Kidney epithelial cell (primary cell): Measurements from ENCODE around the gene ZNF407. TPM values are rescaled to one million over a fixed set of nuclear protein-coding genes. Genes with fewer than 3 reads are reported as not detected.

Experiments
- DNase-seq: peaks from one replicate; pipeline ENCODE4 v3.0.0-alpha.2; 2010; ENCODE audit warnings: low read depth
- H3K27me3 ChIP-seq: 2 replicates; pipeline ENCODE4 v1.6.0; 2011; ENCODE audit warnings: low read length; ENCODE audit not compliant: control insufficient read depth, insufficient read depth
- H3K36me3 ChIP-seq: 2 replicates; pipeline ENCODE4 v1.5.1; 2011; ENCODE audit warnings: low read length; ENCODE audit not compliant: control insufficient read depth, insufficient read depth
- H3K4me3 ChIP-seq: 2 replicates; pipeline ENCODE4 v1.5.1; 2011; ENCODE audit warnings: low read depth, mild to moderate bottlenecking, control low read depth, low read length
- total RNA-seq: library from RNA; depleted of rRNA; stranded (reverse); fragments of >200 nt; gene quantifications from 2 replicates; pipeline ENCODE4 v1.2.3, GENCODE V29; 2015
- TF ChIP-seq, protein P1 (sequence below): IDR thresholded peaks from 2 replicates; pipeline ENCODE4 v1.5.1; 2011; ENCODE audit warnings: mild to moderate bottlenecking, moderate library complexity, low read length, control low read depth, inconsistent platforms; ENCODE audit not compliant: insufficient read depth, poor library complexity, severe bottlenecking

Gene ZNF407
- total RNA-seq, 1 donor from 2014 or later = 8.2 TPM

DNA sequence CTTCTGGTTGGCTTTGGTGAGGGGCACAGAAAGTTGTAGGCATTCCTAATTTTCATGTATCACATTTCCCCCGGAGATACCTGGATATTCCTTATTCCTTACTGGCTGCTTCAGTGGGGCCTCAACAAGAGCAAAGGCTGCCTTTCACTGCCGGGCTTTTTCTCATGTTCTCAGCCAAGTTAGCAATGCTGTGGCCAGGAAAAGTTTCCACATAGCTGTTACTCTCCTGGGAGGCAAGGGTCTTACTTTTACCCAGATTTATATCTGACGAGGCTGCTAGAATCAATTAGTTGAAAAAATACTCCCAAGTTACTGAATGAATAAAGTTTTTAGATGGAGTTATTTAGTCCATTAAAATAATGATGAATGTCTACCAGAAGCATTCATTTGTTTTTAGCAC is 230.5 kb downstream of the ZNF407 start:
- DNase-seq = no peak
- H3K4me3 ChIP-seq = no peak overlapping the region
- TF ChIP-seq, protein P1, sequence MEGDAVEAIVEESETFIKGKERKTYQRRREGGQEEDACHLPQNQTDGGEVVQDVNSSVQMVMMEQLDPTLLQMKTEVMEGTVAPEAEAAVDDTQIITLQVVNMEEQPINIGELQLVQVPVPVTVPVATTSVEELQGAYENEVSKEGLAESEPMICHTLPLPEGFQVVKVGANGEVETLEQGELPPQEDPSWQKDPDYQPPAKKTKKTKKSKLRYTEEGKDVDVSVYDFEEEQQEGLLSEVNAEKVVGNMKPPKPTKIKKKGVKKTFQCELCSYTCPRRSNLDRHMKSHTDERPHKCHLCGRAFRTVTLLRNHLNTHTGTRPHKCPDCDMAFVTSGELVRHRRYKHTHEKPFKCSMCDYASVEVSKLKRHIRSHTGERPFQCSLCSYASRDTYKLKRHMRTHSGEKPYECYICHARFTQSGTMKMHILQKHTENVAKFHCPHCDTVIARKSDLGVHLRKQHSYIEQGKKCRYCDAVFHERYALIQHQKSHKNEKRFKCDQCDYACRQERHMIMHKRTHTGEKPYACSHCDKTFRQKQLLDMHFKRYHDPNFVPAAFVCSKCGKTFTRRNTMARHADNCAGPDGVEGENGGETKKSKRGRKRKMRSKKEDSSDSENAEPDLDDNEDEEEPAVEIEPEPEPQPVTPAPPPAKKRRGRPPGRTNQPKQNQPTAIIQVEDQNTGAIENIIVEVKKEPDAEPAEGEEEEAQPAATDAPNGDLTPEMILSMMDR = no peak
- H3K27me3 ChIP-seq = no peaks in the 10 kb centered on the region
- H3K36me3 ChIP-seq = no peaks in the 10 kb centered on the region

DNA sequence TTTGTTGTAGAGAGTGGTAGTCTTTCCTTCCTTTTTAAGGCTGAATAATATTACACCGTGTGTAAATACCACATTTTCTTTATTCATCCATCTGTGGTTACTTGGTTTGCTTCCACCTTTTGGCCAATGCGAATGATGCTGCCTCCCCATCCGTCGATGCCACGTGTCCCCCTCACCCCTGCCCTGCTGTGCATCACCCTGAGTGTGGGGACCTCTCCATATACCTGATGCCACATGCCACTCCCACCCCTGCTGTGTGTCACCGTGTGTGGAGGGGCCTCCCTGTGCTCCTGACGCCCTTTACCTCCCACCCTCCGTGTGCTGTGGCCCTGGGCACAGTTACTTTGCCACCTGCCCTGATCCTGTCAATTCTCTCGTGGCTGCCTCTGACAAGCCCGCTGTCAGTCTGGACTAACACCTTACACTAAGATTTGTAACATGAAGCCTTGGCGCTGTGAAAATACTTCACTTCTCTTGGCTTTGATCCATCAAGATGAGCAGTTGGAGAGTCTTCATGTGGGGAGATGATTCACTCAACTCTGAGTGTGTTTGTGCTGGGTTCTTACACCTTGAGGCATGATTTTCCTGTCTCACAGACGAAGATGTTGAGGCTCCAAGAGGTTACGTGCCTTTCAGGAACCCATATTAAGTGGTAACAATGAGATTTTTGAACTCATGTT is 234.0 kb downstream of the ZNF407 start:
- no peak for DNase-seq

DNA sequence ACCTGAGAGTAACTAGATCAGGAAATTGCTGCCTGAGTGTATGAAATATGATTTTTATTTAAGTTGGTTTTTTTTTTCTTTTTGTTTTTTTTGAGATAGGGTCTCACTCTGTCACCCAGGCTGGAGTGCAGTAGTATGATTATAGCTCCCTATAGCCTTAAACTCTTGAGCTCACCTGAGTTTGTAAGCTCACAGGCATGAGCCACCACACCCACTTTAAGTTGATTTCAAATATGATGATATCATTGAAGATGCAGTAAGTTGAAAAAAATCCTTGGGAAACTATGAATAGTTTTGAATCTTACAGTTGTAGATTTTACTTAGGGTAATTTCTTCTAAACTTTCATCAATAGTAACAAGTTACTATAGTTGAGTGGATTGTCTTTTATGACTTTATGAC is 234.7 kb downstream of the ZNF407 start:
- Histone ChIP-seq H3K4me3 (no peak overlapping the region), H3K36me3 (no peaks in the 10 kb centered on the region), H3K27me3 (no peaks in the 10 kb centered on the region)
- DNase-seq = no peak
- TF ChIP-seq, protein P1 = no peak

More for the DNA sequence above, 234.0 kb downstream of the ZNF407 start:
- Histone ChIP-seq H3K27me3 (no peaks in the 10 kb centered on the region), H3K4me3 (no peak overlapping the region), H3K36me3 (no peaks in the 10 kb centered on the region)
- TF ChIP-seq, protein P1 = no peak

DNA sequence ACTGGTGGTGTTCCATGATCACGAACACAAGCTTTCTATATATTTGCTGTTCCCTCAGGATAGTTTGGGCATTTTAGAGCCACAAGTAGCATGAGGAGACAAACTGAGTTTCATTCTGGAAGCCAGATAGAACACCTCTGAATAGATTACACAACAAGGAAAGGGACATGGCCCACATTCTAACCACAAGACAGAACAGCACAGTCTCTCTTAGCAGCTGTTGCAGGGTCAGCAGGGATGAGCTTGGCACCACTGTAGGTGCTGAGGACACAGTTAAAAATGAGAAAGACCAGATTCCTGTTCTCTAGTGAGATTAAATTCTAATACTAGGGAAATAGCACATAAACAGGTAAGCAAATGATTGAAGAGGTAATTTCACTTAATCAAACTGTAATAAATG is 235.3 kb downstream of the ZNF407 start:
- H3K36me3 ChIP-seq = no peaks in the 10 kb centered on the region
- H3K27me3 ChIP-seq = no peaks in the 10 kb centered on the region
- no peak overlapping the region for H3K4me3 ChIP-seq
- TF ChIP-seq, protein P1 = no peak
- DNase-seq = no peak

DNA sequence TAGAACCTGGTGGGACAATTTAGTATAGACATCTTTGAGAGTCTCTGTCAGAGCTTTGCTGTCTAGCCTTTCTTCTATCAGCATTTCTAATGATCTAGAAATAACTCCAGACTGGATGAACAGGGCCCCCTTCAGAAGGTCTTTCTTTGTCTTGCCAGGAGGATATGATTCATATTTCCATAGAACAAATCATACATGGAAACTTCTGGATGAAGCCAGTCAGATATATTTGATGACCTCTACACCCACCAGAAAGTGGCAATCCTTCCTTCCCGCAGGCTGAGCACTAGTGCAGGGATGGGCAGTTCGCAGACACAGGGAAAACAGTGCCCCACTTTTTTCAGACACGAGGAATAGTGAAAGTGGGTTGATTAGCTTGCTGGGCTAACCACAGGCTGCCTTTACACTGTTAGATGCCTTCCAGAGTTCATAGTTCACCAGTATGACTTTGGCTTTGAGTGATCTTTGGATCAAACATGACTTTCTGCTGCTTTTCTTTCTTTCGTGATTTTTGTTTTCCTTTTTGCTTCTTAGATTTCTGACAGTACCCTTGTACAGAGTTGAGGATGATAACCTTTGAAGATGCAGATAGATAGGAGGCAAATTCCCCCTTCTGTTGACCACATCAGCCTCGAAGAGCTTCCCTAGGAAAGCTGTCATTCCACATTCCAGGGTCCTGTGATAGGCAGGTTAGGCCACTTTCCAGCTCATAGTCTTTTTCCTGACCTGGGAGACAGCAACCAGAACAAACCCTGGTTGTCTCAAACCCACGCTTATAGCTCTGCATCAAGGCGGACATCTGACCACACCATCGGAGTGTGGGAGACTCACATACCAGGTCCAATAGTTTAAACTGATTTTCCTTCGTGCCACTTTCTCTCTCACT is 237.0 kb downstream of the ZNF407 start:
- TF ChIP-seq, protein P1 = no peak
- H3K36me3 ChIP-seq = no peaks in the 10 kb centered on the region
- H3K4me3 ChIP-seq = no peak overlapping the region
- no peak for DNase-seq
- no peaks in the 10 kb centered on the region for H3K27me3 ChIP-seq
